ENCODE measurements around the gene TMTC4.

Gene TMTC4

GRCh38 chr13:100665403-100665802, 9.2 kb downstream of the TMTC4 start:
- H3K27ac ChIP-seq, result no peak overlapping the region
- TF ChIP-seq, protein P1, sequence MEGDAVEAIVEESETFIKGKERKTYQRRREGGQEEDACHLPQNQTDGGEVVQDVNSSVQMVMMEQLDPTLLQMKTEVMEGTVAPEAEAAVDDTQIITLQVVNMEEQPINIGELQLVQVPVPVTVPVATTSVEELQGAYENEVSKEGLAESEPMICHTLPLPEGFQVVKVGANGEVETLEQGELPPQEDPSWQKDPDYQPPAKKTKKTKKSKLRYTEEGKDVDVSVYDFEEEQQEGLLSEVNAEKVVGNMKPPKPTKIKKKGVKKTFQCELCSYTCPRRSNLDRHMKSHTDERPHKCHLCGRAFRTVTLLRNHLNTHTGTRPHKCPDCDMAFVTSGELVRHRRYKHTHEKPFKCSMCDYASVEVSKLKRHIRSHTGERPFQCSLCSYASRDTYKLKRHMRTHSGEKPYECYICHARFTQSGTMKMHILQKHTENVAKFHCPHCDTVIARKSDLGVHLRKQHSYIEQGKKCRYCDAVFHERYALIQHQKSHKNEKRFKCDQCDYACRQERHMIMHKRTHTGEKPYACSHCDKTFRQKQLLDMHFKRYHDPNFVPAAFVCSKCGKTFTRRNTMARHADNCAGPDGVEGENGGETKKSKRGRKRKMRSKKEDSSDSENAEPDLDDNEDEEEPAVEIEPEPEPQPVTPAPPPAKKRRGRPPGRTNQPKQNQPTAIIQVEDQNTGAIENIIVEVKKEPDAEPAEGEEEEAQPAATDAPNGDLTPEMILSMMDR (IDR thresholded peaks at IDR 0.05), result no peak
- H3K4me3 ChIP-seq (ENCODE audit: low read depth in 1 of 2, low read length in 1 of 2), result no peak overlapping the region
- H3K27me3 ChIP-seq, result no peaks in the 10 kb centered on the region
- H3K36me3 ChIP-seq, result peaks cover 8% of the 10 kb centered on the region
- no peaks in the 10 kb centered on the region for H3K9me3 ChIP-seq
- H3K4me1 ChIP-seq (ENCODE audit: control insufficient read depth in 1 of 2, insufficient read depth in 1 of 2, low read depth in 1 of 2, low read length in 1 of 2), result no peaks in the 10 kb centered on the region

- H3K36me3 ChIP-seq, result peaks cover 8% of the 10 kb centered on the region
- H3K4me3 ChIP-seq (ENCODE audit: low read depth in 1 of 2, low read length in 1 of 2), result no peak overlapping the region
- no peaks in the 10 kb centered on the region for H3K27me3 ChIP-seq
- no peaks in the 10 kb centered on the region for H3K4me1 ChIP-seq (ENCODE audit: control insufficient read depth in 1 of 2, insufficient read depth in 1 of 2, low read depth in 1 of 2, low read length in 1 of 2)
- no peaks in the 10 kb centered on the region for H3K9me3 ChIP-seq
- TF ChIP-seq, protein P1 (IDR thresholded peaks at IDR 0.05), result no peak
- no peak overlapping the region for H3K27ac ChIP-seq
Measured at GRCh38 chr13:100664171-100664900, 10.3 kb downstream of the TMTC4 start.

DNA sequence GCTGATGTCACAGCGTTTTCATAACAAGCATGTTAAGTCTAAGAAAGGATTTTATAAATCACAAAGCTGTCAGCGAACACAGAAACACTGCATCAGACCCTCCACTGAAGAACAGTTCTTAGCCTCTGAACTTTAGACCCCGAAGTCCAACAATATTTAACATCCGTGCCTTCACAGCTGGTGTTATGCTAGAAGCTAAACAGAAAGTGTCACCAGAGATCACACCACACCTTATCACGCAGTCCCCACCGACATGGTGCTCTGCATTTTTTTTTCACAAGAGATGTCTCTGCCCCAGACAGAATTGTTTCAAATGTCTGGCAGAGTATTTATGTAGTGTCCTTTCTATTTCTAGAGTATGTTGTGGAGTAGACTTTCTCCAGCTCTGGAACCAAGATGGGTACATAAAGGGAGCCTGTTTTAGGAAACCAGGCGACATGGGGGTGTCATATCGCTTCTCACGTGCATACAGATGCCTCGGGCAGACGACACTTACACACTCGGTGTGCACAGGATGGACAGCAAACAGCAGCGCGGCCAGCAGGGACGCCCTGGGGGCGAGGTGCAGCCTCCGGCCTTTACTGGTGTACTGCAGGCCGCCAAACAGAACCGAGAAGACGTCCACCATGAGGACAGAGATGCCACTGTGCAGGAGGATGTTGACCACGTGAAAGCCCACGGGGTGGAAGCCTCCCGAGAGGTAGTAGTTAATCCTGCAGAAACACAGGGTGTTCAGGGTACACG, 12.0 kb downstream of the TMTC4 start:
- no peak overlapping the region for H3K4me3 ChIP-seq (ENCODE audit: low read depth in 1 of 2, low read length in 1 of 2)
- peaks cover 0 to 6% of the 10 kb centered on the region in 2 experiments for H3K4me1 ChIP-seq (ENCODE audit: control insufficient read depth in 1 of 2, insufficient read depth in 1 of 2, low read depth in 1 of 2, low read length in 1 of 2)
- no peaks in the 10 kb centered on the region for H3K27me3 ChIP-seq
- no peaks in the 10 kb centered on the region for H3K9me3 ChIP-seq
- TF ChIP-seq, protein P1 (IDR thresholded peaks at IDR 0.05), result no peak
- H3K36me3 ChIP-seq, result peaks cover 8% of the 10 kb centered on the region
- no peak overlapping the region for H3K27ac ChIP-seq

- Histone ChIP-seq H3K27ac (no peak overlapping the region), H3K27me3 (no peaks in the 10 kb centered on the region), H3K36me3 (peaks cover 8% of the 10 kb centered on the region), H3K4me1 (ENCODE audit: control insufficient read depth in 1 of 2, insufficient read depth in 1 of 2, low read depth in 1 of 2, low read length in 1 of 2) (peaks cover 0 to 6% of the 10 kb centered on the region in 2 experiments), H3K9me3 (no peaks in the 10 kb centered on the region), H3K4me3 (ENCODE audit: low read depth in 1 of 2, low read length in 1 of 2) (no peak overlapping the region)
- TF ChIP-seq, protein P1 (IDR thresholded peaks at IDR 0.05), result no peak
Measured at GRCh38 chr13:100660761-100661160, 13.8 kb downstream of the TMTC4 start.

DNA sequence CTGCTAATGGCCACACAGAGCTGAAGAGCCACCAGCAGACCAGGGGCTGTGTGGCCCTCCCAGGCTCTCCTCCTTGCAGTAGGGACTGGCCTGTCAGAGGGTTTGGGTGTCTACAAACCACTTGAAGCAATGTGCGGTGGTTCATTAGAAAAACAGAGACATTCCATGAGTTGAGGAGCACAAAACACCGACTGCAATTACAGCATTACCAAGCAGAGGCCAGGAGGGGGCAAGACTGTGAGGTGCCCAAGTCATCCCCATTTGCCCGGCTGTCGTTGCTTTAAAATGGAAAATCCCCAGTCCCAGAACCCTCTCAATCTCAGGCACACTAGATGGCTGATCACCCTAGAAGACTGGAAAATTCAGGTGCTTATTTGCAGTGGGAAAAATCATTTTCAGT, 15.0 kb downstream of the TMTC4 start:
- H3K4me1 ChIP-seq (ENCODE audit: control insufficient read depth in 1 of 2, insufficient read depth in 1 of 2, low read depth in 1 of 2, low read length in 1 of 2), result peaks cover 0 to 6% of the 10 kb centered on the region in 2 experiments
- no peaks in the 10 kb centered on the region for H3K9me3 ChIP-seq
- H3K36me3 ChIP-seq, result peaks cover 8% of the 10 kb centered on the region
- TF ChIP-seq, protein P1 (IDR thresholded peaks at IDR 0.05), result no peak
- H3K27me3 ChIP-seq, result no peaks in the 10 kb centered on the region
- H3K4me3 ChIP-seq (ENCODE audit: low read depth in 1 of 2, low read length in 1 of 2), result no peak overlapping the region
- no peak overlapping the region for H3K27ac ChIP-seq
